Neutrophil (primary cell): ENCODE data around the gene SLC38A4.

Experiments
- H3K27ac ChIP-seq: fragments of 200-600 bp; sonication (generic); 2 replicates; pipeline ENCODE4 v1.5.1; 2016; ENCODE audit warnings: mild to moderate bottlenecking, moderate library complexity
- H3K27me3 ChIP-seq: fragments of 200-600 bp; sonication (generic); 2 replicates; pipeline ENCODE4 v1.6.0; 2016; ENCODE audit warnings: mild to moderate bottlenecking
- H3K36me3 ChIP-seq: fragments of 200-600 bp; sonication (generic); 2 replicates; pipeline ENCODE4 v1.5.1; 2017
- H3K4me1 ChIP-seq, 2 experiments: fragments of 200-600 bp in 1 of 2; sonication (generic) in 1 of 2; 1 replicate in 1 of 2; 2 replicates in 1 of 2; pipeline versions ENCODE4 v1.5.1 to v1.6.1; 2013 to 2016; ENCODE audit warnings: low read depth in 1 of 2, low read length in 1 of 2, mild to moderate bottlenecking in 1 of 2, moderate library complexity in 1 of 2; ENCODE audit not compliant: control insufficient read depth in 1 of 2, insufficient read depth in 1 of 2
- H3K4me3 ChIP-seq, 2 experiments: fragments of 200-600 bp in 1 of 2; sonication (generic) in 1 of 2; 1 replicate in 1 of 2; 2 replicates in 1 of 2; pipeline ENCODE4 v1.5.1; 2013 to 2016; ENCODE audit warnings: low read depth in 1 of 2, low read length in 1 of 2, mild to moderate bottlenecking in 1 of 2, moderate library complexity in 1 of 2
- H3K9me3 ChIP-seq: fragments of 200-600 bp; sonication (generic); 2 replicates; pipeline ENCODE4 v1.5.1; 2016
- CTCF ChIP-seq: fragments of 200-600 bp; sonication (generic); IDR thresholded peaks from 2 replicates; pipeline ENCODE4 v1.5.1; 2016; ENCODE audit warnings: antibody characterized with exemption

The SLC38A4 gene

GRCh38 chr12:46814143-46814542 is 11.7 kb downstream of the SLC38A4 start:
- Histone ChIP-seq H3K4me3 (no peak overlapping the region), H3K36me3 (no peaks in the 10 kb centered on the region), H3K27me3 (no peaks in the 10 kb centered on the region), H3K27ac (no peak overlapping the region), H3K9me3 (no peaks in the 10 kb centered on the region), H3K4me1 (no peaks in the 10 kb centered on the region)
- no peak for TF ChIP-seq CTCF

GRCh38 chr12:46811185-46811584 is 14.6 kb downstream of the SLC38A4 start:
- Histone ChIP-seq H3K4me1 (no peaks in the 10 kb centered on the region), H3K4me3 (no peak overlapping the region), H3K9me3 (no peaks in the 10 kb centered on the region), H3K27ac (no peak overlapping the region), H3K36me3 (no peaks in the 10 kb centered on the region), H3K27me3 (no peaks in the 10 kb centered on the region)
- TF ChIP-seq CTCF, result no peak

- Histone ChIP-seq H3K4me3 (no peak overlapping the region), H3K4me1 (no peaks in the 10 kb centered on the region), H3K27ac (no peak overlapping the region), H3K9me3 (no peaks in the 10 kb centered on the region), H3K36me3 (no peaks in the 10 kb centered on the region), H3K27me3 (no peaks in the 10 kb centered on the region)
- no peak for TF ChIP-seq CTCF
Observed at GRCh38 chr12:46808955-46809697, 16.7 kb downstream of the SLC38A4 start.

GRCh38 chr12:46808317-46808716 is 17.5 kb downstream of the SLC38A4 start:
- H3K27me3 ChIP-seq, result no peaks in the 10 kb centered on the region
- H3K36me3 ChIP-seq, result no peaks in the 10 kb centered on the region
- H3K27ac ChIP-seq, result no peak overlapping the region
- H3K4me3 ChIP-seq, result no peak overlapping the region
- no peak for TF ChIP-seq CTCF
- H3K9me3 ChIP-seq, result no peaks in the 10 kb centered on the region
- H3K4me1 ChIP-seq, result no peaks in the 10 kb centered on the region

- Histone ChIP-seq H3K4me1 (no peaks in the 10 kb centered on the region), H3K36me3 (no peaks in the 10 kb centered on the region), H3K27me3 (no peaks in the 10 kb centered on the region), H3K27ac (no peak overlapping the region), H3K9me3 (no peaks in the 10 kb centered on the region), H3K4me3 (no peak overlapping the region)
- no peak for TF ChIP-seq CTCF
Observed at GRCh38 chr12:46804054-46804453, 21.7 kb downstream of the SLC38A4 start.
